ENCODE measurements around the gene TRIM69. TPM values are rescaled to one million over a fixed set of nuclear protein-coding genes. Genes with fewer than 3 reads are reported as not detected.

Gene TRIM69
- polyA plus RNA-seq, 1 donor from 2014 or later: 38.3 TPM

- Histone ChIP-seq H3K4me2 (ENCODE audit: low read length) (peak within 1 kb of the TSS; percentile 92), H3K27me3 (ENCODE audit: insufficient read depth, low read depth, low read length) (peaks cover 10% of the 10 kb centered on the region), H3K9me2 (ENCODE audit: insufficient read depth, low read length) (no peaks in the 10 kb centered on the region), H3K36me3 (ENCODE audit: insufficient read depth, low read length) (no peaks in the 10 kb centered on the region), H2AFZ (ENCODE audit: low read depth, low read length) (peak within 1 kb of the TSS; percentile 52), H3K27ac (ENCODE audit: low read length) (peak within 1 kb of the TSS; percentile 22), H3K4me3 (ENCODE audit: low read length) (peak within 1 kb of the TSS; percentile 78), H4K20me1 (ENCODE audit: insufficient read depth) (no peaks in the 10 kb centered on the region), H3K79me2 (replicated peaks; ENCODE audit: insufficient read depth, low read length) (no peaks in the 10 kb centered on the region), H3F3A (ENCODE audit: insufficient read depth, low read length, poor library complexity, severe bottlenecking) (peaks cover 7% of the 10 kb centered on the region), H3K9ac (ENCODE audit: low read length) (peak within 1 kb of the TSS; percentile 51), H3K9me3 (ENCODE audit: low read length) (no peaks in the 10 kb centered on the region)
- TF ChIP-seq RAD21 (conservative IDR thresholded peaks at IDR 0.05): no peak
- TF ChIP-seq REST (IDR thresholded peaks at IDR 0.05; ENCODE audit: borderline replicate concordance): no peak
- peak; percentile 75 for TF ChIP-seq POLR2AphosphoS5 (IDR thresholded peaks at IDR 0.05)
- TF ChIP-seq TAF1 (IDR thresholded peaks at IDR 0.05; ENCODE audit: low read depth): peak; percentile 37
- peak; percentile 44 for TF ChIP-seq MXI1 (conservative IDR thresholded peaks at IDR 0.05; ENCODE audit: poor library complexity, severe bottlenecking)
- TF ChIP-seq EP300 (conservative IDR thresholded peaks at IDR 0.05; ENCODE audit: poor library complexity, severe bottlenecking): peak; percentile 14
- no peak for TF ChIP-seq EZH2 (IDR thresholded peaks at IDR 0.05; ENCODE audit: borderline replicate concordance, insufficient read depth, low read length, poor library complexity, severe bottlenecking)
Observed at GRCh38 chr15:44711096-44711742, 25.1 kb upstream of the TRIM69 start, which contains the start of the genes B2M and PATL2. Gene B2M (plus strand): TSS chr15:44711517. CDS start chr15:44711547, 30 bp downstream. Gene PATL2 (minus strand): TSS chr15:44711323. CDS start chr15:44676490, 34,833 bp downstream.

- Histone ChIP-seq H3K79me2 (replicated peaks; ENCODE audit: insufficient read depth, low read length) (no peaks in the 10 kb centered on the region), H3K9me3 (ENCODE audit: low read length) (no peaks in the 10 kb centered on the region), H3K27me3 (ENCODE audit: insufficient read depth, low read depth, low read length) (peaks cover 10% of the 10 kb centered on the region), H3K4me3 (ENCODE audit: low read length) (peak overlapping the region; percentile 78), H4K20me1 (ENCODE audit: insufficient read depth) (no peaks in the 10 kb centered on the region), H3F3A (ENCODE audit: insufficient read depth, low read length, poor library complexity, severe bottlenecking) (peaks cover 7% of the 10 kb centered on the region), H2AFZ (ENCODE audit: low read depth, low read length) (peak overlapping the region; percentile 52), H3K27ac (ENCODE audit: low read length) (no peak overlapping the region), H3K4me2 (ENCODE audit: low read length) (peak overlapping the region; percentile 92), H3K9me2 (ENCODE audit: insufficient read depth, low read length) (no peaks in the 10 kb centered on the region), H3K36me3 (ENCODE audit: insufficient read depth, low read length) (no peaks in the 10 kb centered on the region), H3K9ac (ENCODE audit: low read length) (peak overlapping the region; percentile 51)
- TF ChIP-seq SMC3 (conservative IDR thresholded peaks at IDR 0.05; ENCODE audit: poor library complexity): no peak
- no peak for TF ChIP-seq EZH2 (IDR thresholded peaks at IDR 0.05; ENCODE audit: borderline replicate concordance, insufficient read depth, low read length, poor library complexity, severe bottlenecking)
- TF ChIP-seq POLR2AphosphoS5 (IDR thresholded peaks at IDR 0.05): no peak
- TF ChIP-seq MXI1 (conservative IDR thresholded peaks at IDR 0.05; ENCODE audit: poor library complexity, severe bottlenecking): no peak
- TF ChIP-seq CTCF (IDR thresholded peaks at IDR 0.05; ENCODE audit: poor library complexity, severe bottlenecking): no peak
- no peak for TF ChIP-seq EP300 (conservative IDR thresholded peaks at IDR 0.05; ENCODE audit: poor library complexity, severe bottlenecking)
- TF ChIP-seq TAF1 (IDR thresholded peaks at IDR 0.05; ENCODE audit: low read depth): no peak
- no peak for TF ChIP-seq RAD21 (conservative IDR thresholded peaks at IDR 0.05)
- no peak for TF ChIP-seq REST (IDR thresholded peaks at IDR 0.05; ENCODE audit: borderline replicate concordance)
Observed at GRCh38 chr15:44711743-44712345, 24.5 kb upstream of the TRIM69 start.
